Measurements from ENCODE around the gene LRWD1. TPM values are rescaled to one million over a fixed set of nuclear protein-coding genes. Genes with fewer than 3 reads are reported as not detected.

The LRWD1 gene
- total and polyA plus RNA-seq, 2 of the 4 experiments (the other 2 are of a cell fraction), result 20.3 to 27.2 TPM

- Histone ChIP-seq H4K5ac (ENCODE audit: low read depth, low read length) (no peak overlapping the region), H4K91ac (ENCODE audit: insufficient read depth, low read depth, low read length) (no peak overlapping the region), H2BK15ac (ENCODE audit: low read depth, low read length) (no peak overlapping the region), H3K18ac (ENCODE audit: low read depth, low read length) (no peak overlapping the region), H2AK5ac (ENCODE audit: low read depth, low read length) (no peak overlapping the region; the same call in 1 of the 2 replicates), H3K4ac (ENCODE audit: low read depth, low read length) (no peak overlapping the region), H3K9me3 (ENCODE audit: control insufficient read depth, insufficient read depth, low read length) (no peaks in the 10 kb centered on the region), H2AK9ac (replicated peaks; ENCODE audit: low read depth, low read length, poor library complexity) (peak overlapping the region; percentile 82), H4K20me1 (ENCODE audit: insufficient read depth, low read length) (peaks cover 4% of the 10 kb centered on the region; the same call in 1 of the 2 replicates), H3K27me3 (ENCODE audit: control insufficient read depth, insufficient read depth, low read length) (no peaks in the 10 kb centered on the region), H3K79me1 (ENCODE audit: low read depth in 1 of 2, low read length in 2 of 2) (peaks cover 0 to 15% of the 10 kb centered on the region in 2 experiments; a peak in 1 of 4 replicates), H3K9me1 (ENCODE audit: insufficient read depth, low read length) (no peaks in the 10 kb centered on the region; the same call in 1 of the 2 replicates), H3K27ac (ENCODE audit: insufficient read depth, low read length) (no peak overlapping the region), H4K8ac (ENCODE audit: low read depth in 2 of 2, low read length in 2 of 2) (no peak overlapping the region), H2AFZ (replicated peaks; ENCODE audit: low read length, poor library complexity) (no peak overlapping the region), H3K56ac (ENCODE audit: extremely low read depth, insufficient read depth, low read length) (no peak overlapping the region), H2BK120ac (ENCODE audit: low read depth, low read length) (no peak overlapping the region), H3K9ac (ENCODE audit: low read depth, low read length) (no peak overlapping the region), H3K4me1 (ENCODE audit: control insufficient read depth, insufficient read depth, low read length) (peaks cover 4% of the 10 kb centered on the region; the same call in 1 of the 2 replicates), H3K4me2 (ENCODE audit: low read depth, low read length) (no peak overlapping the region), H3K23ac (ENCODE audit: low read depth, low read length) (no peak overlapping the region), H3K36me3 (ENCODE audit: control insufficient read depth, insufficient read depth, low read length) (peaks cover 23% of the 10 kb centered on the region), H2BK20ac (ENCODE audit: low read depth, low read length) (no peak overlapping the region), H3K14ac (replicated peaks; ENCODE audit: low read depth, low read length) (no peak overlapping the region), H2BK5ac (ENCODE audit: low read depth, low read length, poor library complexity, severe bottlenecking) (no peak overlapping the region), H3K4me3 (ENCODE audit: insufficient read depth, low read depth, low read length) (no peak overlapping the region)
- TF ChIP-seq POLR2A (IDR thresholded peaks at IDR 0.05; ENCODE audit: low read depth, low read length), result no peak
- TF ChIP-seq BHLHE40 (IDR thresholded peaks at IDR 0.05; ENCODE audit: low read depth, low read length), result no peak
- no peak for TF ChIP-seq USF2 (IDR thresholded peaks at IDR 0.05; ENCODE audit: low read depth, low read length)
- no peak for TF ChIP-seq MAFK (IDR thresholded peaks at IDR 0.05; ENCODE audit: low read depth, low read length)
- no peak for TF ChIP-seq SMC3 (IDR thresholded peaks at IDR 0.05; ENCODE audit: low read depth, low read length)
- TF ChIP-seq CTCF (conservative IDR thresholded peaks at IDR 0.05; ENCODE audit: low read depth, low read length), result no peak
- no peak for TF ChIP-seq CHD1 (IDR thresholded peaks at IDR 0.05; ENCODE audit: low read depth, low read length)
- TF ChIP-seq ELK1 (IDR thresholded peaks at IDR 0.05; ENCODE audit: borderline replicate concordance, low read depth, low read length), result no peak
- TF ChIP-seq FOS (IDR thresholded peaks at IDR 0.05; ENCODE audit: low read depth, low read length), result no peak
- TF ChIP-seq RCOR1 (IDR thresholded peaks at IDR 0.05; ENCODE audit: insufficient replicate concordance, low read length), result no peak
- TF ChIP-seq MXI1 (IDR thresholded peaks at IDR 0.05; ENCODE audit: borderline replicate concordance, low read depth, low read length), result no peak
- intact Hi-C loops (cut with micrococcal nuclease), result no loop called here
- BruUV-seq (replicated peaks), result no TSS peak
- in situ Hi-C loops (cut with MboI; ENCODE audit: low sequenced_read_pairs), result no loop called here
- WGBS, 2 experiments (ENCODE audit: extremely low coverage in 2 of 2, insufficient read length in 1 of 2), result 91% methylated on average over 9 of the region's 14 CpGs; no CpG with 5 or more reads in 1 of the 2 experiments
- CTCF ChIA-PET, result no interaction called here
- dilution Hi-C loops (cut with HindIII; ENCODE audit: low sequenced_read_pairs, unreplicated experiment), result no loop called here
- DNase-seq, result no peak
- no peak for ATAC-seq (ENCODE audit: low read depth)
- POLR2A ChIA-PET (ENCODE audit: unreplicated experiment), result no interaction called here
These were observed 17.5 kb upstream of the LRWD1 start for GRCh38 chr7:102447311-102447710.

Data from IMR-90 (cell line).